ENCODE measurements around the gene NRAS. TPM values are rescaled to one million over a fixed set of nuclear protein-coding genes. Genes with fewer than 3 reads are reported as not detected.

Gene NRAS
- total RNA-seq, 1 experiment from 2014 or later: 72.9 TPM

GRCh38 chr1:114710360-114710759 is 6.2 kb downstream of the NRAS start:
- 100% methylated on average over 2 of the region's 3 CpGs for WGBS (ENCODE audit: extremely low coverage, insufficient read length, low lambda C conversion rate)
- Histone ChIP-seq H3K9me3 (ENCODE audit: control insufficient read depth, low read depth, low read length) (no peaks in the 10 kb centered on the region), H3K79me2 (ENCODE audit: insufficient read depth, low read length) (peaks cover under 1% of the 10 kb centered on the region; the same call in 1 of the 2 replicates), H3K4ac (ENCODE audit: low read depth, low read length) (no peak overlapping the region), H2AFZ (ENCODE audit: low read length) (no peak overlapping the region), H4K20me1 (ENCODE audit: control insufficient read depth, insufficient read depth, insufficient read length) (no peaks in the 10 kb centered on the region), H2BK20ac (ENCODE audit: low read depth, low read length, poor library complexity, severe bottlenecking) (no peak overlapping the region), H3K4me1 (ENCODE audit: insufficient read depth, low read length) (no peaks in the 10 kb centered on the region), H4K8ac (replicated peaks; ENCODE audit: insufficient read length, low read depth, low read length) (no peak overlapping the region), H2AK5ac (ENCODE audit: insufficient read length, low read length) (no peak overlapping the region), H2BK15ac (ENCODE audit: low read depth, low read length) (no peak overlapping the region), H3K23me2 (ENCODE audit: insufficient read length, low read depth, low read length, poor library complexity, severe bottlenecking) (no peaks in the 10 kb centered on the region), H4K91ac (ENCODE audit: insufficient read length, low read depth, low read length) (no peak overlapping the region), H3K23ac (ENCODE audit: insufficient read length, low read depth, low read length) (no peak overlapping the region), H2BK12ac (ENCODE audit: insufficient read length, low read depth, low read length) (no peak overlapping the region), H3K27ac (ENCODE audit: insufficient read length, low read depth, low read length) (no peak overlapping the region), H2BK120ac (ENCODE audit: low read depth, low read length, poor library complexity, severe bottlenecking) (no peak overlapping the region), H2BK5ac (ENCODE audit: insufficient read length, low read length) (no peak overlapping the region), H3K9ac (ENCODE audit: extremely low read depth, insufficient read length, low read length) (no peak overlapping the region), H4K5ac (ENCODE audit: insufficient read length, low read depth, low read length) (no peak overlapping the region), H3K4me2 (ENCODE audit: insufficient read depth, insufficient read length, low read length) (no peak overlapping the region), H3K14ac (ENCODE audit: insufficient read depth, low read length) (no peak overlapping the region), H3T11ph (ENCODE audit: low read length) (no peak overlapping the region), H3K79me1 (ENCODE audit: insufficient read depth, low read depth, low read length, poor library complexity, severe bottlenecking) (no peaks in the 10 kb centered on the region), H3K27me3 (ENCODE audit: insufficient read depth, low read length) (no peaks in the 10 kb centered on the region), H3K18ac (ENCODE audit: insufficient read length, low read depth, low read length) (no peak overlapping the region), H3K56ac (ENCODE audit: insufficient read length, low read depth, low read length) (no peak overlapping the region)
- Mint-ChIP-seq H3K27me3 (ENCODE audit: low read depth) (no peaks in the 10 kb centered on the region), H3K36me3 (ENCODE audit: insufficient read depth in 1 of 3, low read depth in 3 of 3) (peaks cover 18 to 76% (median 60%) of the 10 kb centered on the region in 3 experiments; a peak in 6 of 7 replicates), H3K4me3 (no peak overlapping the region), H3K9me3 (no peaks in the 10 kb centered on the region), H3K27ac (no peak overlapping the region), H3K4me1 (no peaks in the 10 kb centered on the region)
- no peak for DNase-seq
- no peak for TF ChIP-seq CTCF (conservative IDR thresholded peaks at IDR 0.05)

Data from H9 (cell line).